ENCODE data around the gene NEGR1. TPM values are rescaled to one million over a fixed set of nuclear protein-coding genes. Genes with fewer than 3 reads are reported as not detected.
"Not testable (repeated sequence)": the region's sequence is repeated elsewhere in the genome, so short reads cannot be mapped to it uniquely, and the experiment has no call there.

NEGR1 gene
- total RNA-seq, 4 donors from 2014 or later: 33.3 to 73.0 (median 54.1) TPM

DNA sequence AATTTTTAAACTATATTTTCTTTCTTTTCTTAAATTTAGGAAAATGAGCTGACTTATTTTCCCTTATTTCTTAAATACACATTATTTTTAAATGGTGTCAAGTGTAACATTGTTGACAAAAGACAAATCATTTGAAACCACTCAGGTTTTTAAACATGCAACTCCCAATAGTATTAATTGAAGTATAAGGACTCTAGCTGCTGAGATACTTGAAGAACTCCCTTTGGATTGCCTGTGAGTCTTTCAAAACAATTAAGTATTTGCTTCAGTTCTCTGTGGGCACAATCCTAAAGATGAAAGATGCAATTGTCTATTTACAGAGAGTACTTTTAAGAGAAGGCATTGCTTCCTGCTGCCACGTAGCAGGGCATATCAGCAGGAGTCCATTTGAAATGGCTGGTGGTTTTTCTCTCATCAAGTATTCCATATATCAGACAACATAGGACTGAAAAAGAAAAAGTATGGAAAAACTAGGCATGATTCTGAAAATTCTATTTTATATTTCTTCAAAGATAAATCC lies 373.4 kb downstream of the NEGR1 start:
- Histone ChIP-seq H3K4me1 (peaks cover 0 to 9% (median 0%) of the 10 kb centered on the region in 3 donors), H3K36me3 (no peaks in the 10 kb centered on the region), H3K4me3 (no peak overlapping the region), H3K9me3 (no peaks in the 10 kb centered on the region), H3K27ac (peak overlapping the region in 2 of 4 donors; percentile 8 to 50), H3K27me3 (no peaks in the 10 kb centered on the region)
- no peak for TF ChIP-seq POLR2A (IDR thresholded peaks at IDR 0.05)
- TF ChIP-seq CTCF (IDR thresholded peaks at IDR 0.05): no peak
- no peak for TF ChIP-seq POLR2AphosphoS5 (IDR thresholded peaks at IDR 0.05)
- TF ChIP-seq EP300 (IDR thresholded peaks at IDR 0.05): no peak
- WGBS, 2 donors (ENCODE audit: low coverage in 1 of 2): 50 to 71% methylated on average over 1 of the region's 1 CpG
- no peak for ATAC-seq

- ATAC-seq: no peak
- 10 to 20% methylated on average over 1 of the region's 1 CpG for WGBS, 2 donors (ENCODE audit: low coverage in 1 of 2)
- H3K27ac ChIP-seq: peak overlapping the region in 2 of 4 donors; percentile 8 to 50
Observed at GRCh38 chr1:71908303-71908702, 374.0 kb downstream of the NEGR1 start.

DNA sequence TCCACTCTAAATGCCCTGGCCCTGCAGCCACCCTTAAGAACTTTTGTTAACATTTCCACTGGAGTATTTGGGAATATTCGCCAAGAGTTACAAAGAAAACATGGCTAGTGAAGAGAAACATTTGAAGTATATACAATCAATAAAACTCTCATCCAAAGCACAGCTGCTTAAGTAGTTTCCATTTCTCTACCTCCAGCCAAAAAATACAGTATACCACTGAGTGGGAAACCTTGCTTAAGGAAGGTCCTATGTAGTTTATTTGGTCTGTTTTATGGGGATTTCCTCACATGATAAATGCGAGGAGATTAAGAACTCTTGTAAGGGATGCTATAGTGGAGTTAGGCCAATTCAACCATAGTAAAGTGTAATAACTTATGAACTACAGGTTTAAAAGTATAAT lies 382.5 kb downstream of the NEGR1 start:
- Histone ChIP-seq H3K27me3 (no peaks in the 10 kb centered on the region), H3K36me3 (no peaks in the 10 kb centered on the region), H3K27ac (no peak overlapping the region), H3K9me3 (no peaks in the 10 kb centered on the region), H3K4me3 (no peak overlapping the region), H3K4me1 (no peaks in the 10 kb centered on the region)
- TF ChIP-seq POLR2A (IDR thresholded peaks at IDR 0.05) (no peak), EP300 (IDR thresholded peaks at IDR 0.05) (no peak), CTCF (IDR thresholded peaks at IDR 0.05) (no peak), POLR2AphosphoS5 (IDR thresholded peaks at IDR 0.05) (no peak)
- 65 to 73% methylated on average over 2 of the region's 2 CpGs for WGBS, 2 donors (ENCODE audit: low coverage in 1 of 2)
- ATAC-seq: no peak

More at GRCh38 chr1:71908303-71908702, 374.0 kb downstream of the NEGR1 start:
- TF ChIP-seq POLR2A (IDR thresholded peaks at IDR 0.05) (no peak), EP300 (IDR thresholded peaks at IDR 0.05) (no peak), CTCF (IDR thresholded peaks at IDR 0.05) (no peak), POLR2AphosphoS5 (IDR thresholded peaks at IDR 0.05) (no peak)
- Histone ChIP-seq H3K4me3 (no peak overlapping the region), H3K36me3 (no peaks in the 10 kb centered on the region), H3K9me3 (no peaks in the 10 kb centered on the region), H3K27me3 (no peaks in the 10 kb centered on the region), H3K4me1 (peaks cover 0 to 9% (median 0%) of the 10 kb centered on the region in 3 donors)

- not testable (repeated sequence) for H3K9me3 ChIP-seq, H3K4me1 ChIP-seq, H3K27ac ChIP-seq, H3K4me3 ChIP-seq, H3K36me3 ChIP-seq, H3K27me3 ChIP-seq, ATAC-seq
- 98% methylated on average over 18 of the region's 23 CpGs; no CpG with 5 or more reads in 1 of the 2 donors for whole genome bisulfite sequencing, 2 donors (ENCODE audit: low coverage in 1 of 2)
Observed at GRCh38 chr1:71888166-71888565, 394.2 kb downstream of the NEGR1 start.

DNA sequence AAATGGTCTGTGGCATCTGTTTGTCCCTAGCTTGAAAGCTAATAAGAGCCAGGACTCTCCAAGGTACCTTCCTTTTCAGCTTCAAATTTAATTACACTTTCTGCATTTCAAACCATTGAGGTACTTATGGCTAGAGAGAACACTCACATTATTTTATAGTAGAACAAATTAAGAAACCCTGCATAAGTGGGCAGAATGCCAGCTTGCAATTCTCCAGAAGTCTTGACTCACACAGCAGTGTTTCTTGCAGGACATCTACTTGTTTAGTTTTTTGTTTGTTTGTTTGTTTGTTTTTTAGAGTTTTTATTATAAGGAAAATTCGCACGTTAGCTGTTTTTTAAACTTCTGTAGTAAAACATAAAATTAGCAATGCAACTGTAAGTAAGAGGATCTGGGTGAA lies 397.2 kb downstream of the NEGR1 start:
- Histone ChIP-seq H3K4me1 (no peaks in the 10 kb centered on the region), H3K9me3 (no peaks in the 10 kb centered on the region), H3K27me3 (no peaks in the 10 kb centered on the region), H3K27ac (no peak overlapping the region), H3K36me3 (no peaks in the 10 kb centered on the region), H3K4me3 (no peak overlapping the region)
- no peak for ATAC-seq
- TF ChIP-seq CTCF (IDR thresholded peaks at IDR 0.05) (no peak), EP300 (IDR thresholded peaks at IDR 0.05) (no peak)
- WGBS, 2 donors (ENCODE audit: low coverage in 1 of 2): 74 to 81% methylated on average over 2 of the region's 2 CpGs

All from gastroesophageal sphincter (tissue), 4 donors.